ENCODE measurements around the gene CD84. TPM values are rescaled to one million over a fixed set of nuclear protein-coding genes. Genes with fewer than 3 reads are reported as not detected.

CD84 gene
- total RNA-seq (2022; extraction: Qiagen RNA extraction; ENCODE audit: low read depth): not detected in 5 replicates

GRCh38 chr1:160579216-160579701, at the start of gene CD84:
Gene CD84, minus strand, starts transcription at chr1:160579496. Its CDS starts 59 bp downstream, at chr1:160579437.

GRCh38 chr1:160522622-160523345, 56.5 kb downstream of the CD84 start, which contains the start of gene SLAMF6:
Gene SLAMF6, minus strand, starts transcription at chr1:160523255. Its CDS starts 63 bp downstream, at chr1:160523192.

Other genes starting within 250 kb of the CD84 start
- gene COPA, start 236.2 kb downstream of the CD84 start, total RNA-seq (2022; extraction: Qiagen RNA extraction; ENCODE audit: low read depth): 83.1 to 98.1 TPM (median 87.3 TPM) in 5 replicates
- 43.5 to 48.5 TPM (median 46.6 TPM) in 5 replicates for gene NCSTN, start 236.1 kb downstream of the CD84 start, total RNA-seq (2022; extraction: Qiagen RNA extraction; ENCODE audit: low read depth)
- 0.33 to 0.71 TPM (median 0.38 TPM) in 5 replicates for gene NHLH1, start 212.4 kb downstream of the CD84 start, total RNA-seq (2022; extraction: Qiagen RNA extraction; ENCODE audit: low read depth)
- gene VANGL2, start 178.9 kb downstream of the CD84 start, total RNA-seq (2022; extraction: Qiagen RNA extraction; ENCODE audit: low read depth): 0.84 to 1.3 TPM (median 1.2 TPM) in 5 replicates
- not detected in 5 replicates for gene SLAMF6, start 56.2 kb downstream of the CD84 start, total RNA-seq (2022; extraction: Qiagen RNA extraction; ENCODE audit: low read depth)
- gene SLAMF1, start 67.5 kb upstream of the CD84 start, total RNA-seq (2022; extraction: Qiagen RNA extraction; ENCODE audit: low read depth): not detected in 5 replicates
- gene CD48, start 132.3 kb upstream of the CD84 start, total RNA-seq (2022; extraction: Qiagen RNA extraction; ENCODE audit: low read depth): not detected in 5 replicates
- 1.6 to 4.0 TPM (median 2.6 TPM) in 5 replicates for gene SLAMF7, start 159.8 kb upstream of the CD84 start, total RNA-seq (2022; extraction: Qiagen RNA extraction; ENCODE audit: low read depth)
- gene LY9, start 216.7 kb upstream of the CD84 start, total RNA-seq (2022; extraction: Qiagen RNA extraction; ENCODE audit: low read depth): 0.07 to 0.18 TPM (median 0.11 TPM) in 4 of 5 replicates, not detected in the other